Measurements from ENCODE around the gene LPCAT1. TPM values are rescaled to one million over a fixed set of nuclear protein-coding genes. Genes with fewer than 3 reads are reported as not detected.

Gene LPCAT1
- total and polyA plus RNA-seq, 2 of the 13 experiments (the other 11 are each of a cell fraction or from before 2014, with no cell fraction given) = 29.8 to 90.6 TPM

DNA sequence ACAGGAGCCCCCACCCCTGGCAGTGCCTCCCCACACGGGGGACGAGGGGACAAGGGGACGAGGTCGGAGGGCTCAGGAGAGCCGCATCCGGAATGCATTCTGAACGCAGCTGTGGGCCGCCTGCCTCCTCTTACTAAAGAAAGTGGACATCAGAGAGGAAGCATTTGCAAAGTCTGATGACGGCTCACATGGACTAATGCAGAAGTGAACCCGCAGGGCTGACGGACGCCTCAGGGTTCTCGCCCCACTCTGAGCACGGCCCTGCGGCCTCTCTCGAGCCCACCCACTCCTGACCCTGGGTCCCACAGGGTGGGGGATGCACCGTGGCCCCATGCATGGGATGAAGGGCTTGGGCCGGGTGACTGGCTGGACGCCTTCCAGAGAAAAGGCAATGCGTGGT, 5.9 kb downstream of the LPCAT1 start:
- peaks cover 59% of the 10 kb centered on the region for H4K20me1 ChIP-seq (ENCODE audit: insufficient read depth, low read length)
- ChIA-PET POLR2A (no interaction called here), CTCF (ENCODE audit: low intra/inter-chr PET ratio, low total read pairs) (no interaction called here)
- peaks cover 78% of the 10 kb centered on the region for H3K4me1 ChIP-seq (ENCODE audit: insufficient read depth, low read length)
- no peak overlapping the region for H3K27ac ChIP-seq (ENCODE audit: extremely low read length, insufficient read depth, low read length)
- no peak for TF ChIP-seq ZBTB8A (CRISPR knock-in tag; IDR thresholded peaks at IDR 0.05; ENCODE audit: borderline replicate concordance, low read depth)
- peak; percentile 43; the same call in 1 of the 2 replicates for TF ChIP-seq RBFOX2 (IDR thresholded peaks at IDR 0.05; ENCODE audit: low read depth, low read length)
- no peak overlapping the region for H2AFZ ChIP-seq (ENCODE audit: low read length)
- H3K79me2 ChIP-seq (ENCODE audit: insufficient read depth, low read length) = peaks cover 89% of the 10 kb centered on the region
- H3K9ac ChIP-seq (ENCODE audit: insufficient read depth, low read depth, low read length) = no peak overlapping the region
- no peaks in the 10 kb centered on the region for H3K27me3 ChIP-seq (ENCODE audit: control insufficient read depth in 1 of 2, insufficient read depth in 2 of 2, low read length in 2 of 2)
- intact Hi-C loops (cut with micrococcal nuclease; ENCODE audit: unreplicated experiment) = no loop called here
- in situ Hi-C loops (cut with HindIII; ENCODE audit: extremely low pct_ligation_motif_present, low pct_unique_long_range_greater_than_20kb) = loop anchor here (25.0 kb wide), 1 partner anchor 119 kb away; no protein-coding TSS in a partner anchor
- 96% methylated on average over 20 of the region's 20 CpGs for WGBS (ENCODE audit: low lambda C conversion rate)
- peaks cover 22 to 61% of the 10 kb centered on the region in 2 experiments for H3K36me3 ChIP-seq (replicated peaks in 1 of 2; ENCODE audit: control insufficient read depth in 1 of 2, insufficient read depth in 2 of 2, low read length in 2 of 2)
- H3K9me3 ChIP-seq (ENCODE audit: low read length) = no peaks in the 10 kb centered on the region
- no peak overlapping the region for H3K4me3 ChIP-seq (replicated peaks in 1 of 3; ENCODE audit: insufficient read depth in 1 of 3, low read depth in 2 of 3, low read length in 3 of 3)
- DNase-seq (ENCODE audit: low spot score) = no peak
- no peak overlapping the region; the same call in 1 of the 2 replicates for H3K4me2 ChIP-seq (ENCODE audit: low read depth, low read length)
- no peak for ATAC-seq
- no peak for FAIRE-seq
- BruUV-seq (replicated peaks) = no TSS peak

DNA sequence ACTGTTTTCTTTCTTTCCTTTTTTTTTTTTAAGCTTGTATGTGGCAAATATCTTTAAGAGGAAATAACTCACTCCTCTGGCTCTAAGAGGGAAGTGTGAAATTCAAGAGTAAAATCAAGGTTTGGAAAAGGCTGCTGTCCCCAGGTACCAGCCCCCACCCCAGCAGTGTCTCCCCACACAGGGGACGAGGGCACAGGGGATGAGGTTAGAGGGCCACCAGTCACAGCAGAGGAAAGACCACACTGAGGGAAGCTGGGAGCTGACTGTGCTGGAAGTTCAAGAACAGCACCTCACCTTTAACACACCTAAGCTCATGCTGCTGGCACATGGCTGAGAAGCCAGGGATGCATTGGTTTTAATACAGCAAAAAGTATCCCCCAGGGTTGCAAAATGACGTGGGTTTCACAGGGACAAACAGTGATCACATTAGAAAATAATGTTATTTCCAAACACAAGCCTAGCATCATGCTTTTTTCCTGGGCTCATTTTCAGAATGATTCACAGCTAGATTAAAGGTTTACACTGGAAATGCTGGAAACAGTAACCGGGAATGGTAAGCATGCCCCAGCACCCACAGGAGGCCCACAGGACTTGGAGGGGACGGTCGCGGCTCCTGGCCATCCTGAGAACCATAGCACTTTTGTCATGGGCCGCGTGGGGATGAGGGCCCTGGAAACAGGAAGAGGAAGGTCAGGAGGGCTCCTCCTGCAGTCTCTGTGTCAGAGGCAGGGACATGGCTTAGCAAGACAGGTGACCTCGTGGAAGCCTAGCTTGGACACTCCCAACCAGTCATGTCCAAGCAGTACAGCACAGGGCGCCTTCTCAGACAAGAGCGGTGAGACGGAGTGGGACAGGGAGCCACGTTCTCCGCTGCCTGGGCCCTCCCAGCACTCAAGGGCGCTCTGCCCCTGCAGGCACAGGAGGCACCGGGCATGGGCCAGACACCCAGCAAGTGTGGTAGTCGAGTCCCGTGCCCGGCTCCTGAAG, 6.9 kb downstream of the LPCAT1 start:
- DNase-seq (ENCODE audit: low spot score) = peak; percentile 16
- H3K27me3 ChIP-seq (ENCODE audit: control insufficient read depth in 1 of 2, insufficient read depth in 2 of 2, low read length in 2 of 2) = no peaks in the 10 kb centered on the region
- FAIRE-seq = no peak
- H4K20me1 ChIP-seq (ENCODE audit: insufficient read depth, low read length) = peaks cover 64% of the 10 kb centered on the region
- H2AFZ ChIP-seq (ENCODE audit: low read length) = no peak overlapping the region
- no peaks in the 10 kb centered on the region for H3K9me3 ChIP-seq (ENCODE audit: low read length)
- peaks cover 28 to 70% of the 10 kb centered on the region in 2 experiments for H3K36me3 ChIP-seq (replicated peaks in 1 of 2; ENCODE audit: control insufficient read depth in 1 of 2, insufficient read depth in 2 of 2, low read length in 2 of 2)
- H3K4me1 ChIP-seq (ENCODE audit: insufficient read depth, low read length) = peaks cover 82% of the 10 kb centered on the region
- peaks cover 88% of the 10 kb centered on the region for H3K79me2 ChIP-seq (ENCODE audit: insufficient read depth, low read length)
- no peak overlapping the region for H3K9ac ChIP-seq (ENCODE audit: insufficient read depth, low read depth, low read length)
- H3K4me2 ChIP-seq (ENCODE audit: low read depth, low read length) = no peak overlapping the region
- no peak for ATAC-seq
- intact Hi-C loops (cut with micrococcal nuclease; ENCODE audit: unreplicated experiment) = no loop called here
- peak overlapping the region; percentile 36 for H3K27ac ChIP-seq (ENCODE audit: extremely low read length, insufficient read depth, low read length)
- WGBS (ENCODE audit: low lambda C conversion rate) = 91% methylated on average over 19 of the region's 19 CpGs
- ChIA-PET CTCF (ENCODE audit: low intra/inter-chr PET ratio, low total read pairs) (no interaction called here), POLR2A (no interaction called here)
- BruUV-seq (replicated peaks) = no TSS peak
- H3K4me3 ChIP-seq (replicated peaks in 1 of 3; ENCODE audit: insufficient read depth in 1 of 3, low read depth in 2 of 3, low read length in 3 of 3) = no peak overlapping the region
- in situ Hi-C loops (cut with HindIII; ENCODE audit: extremely low pct_ligation_motif_present, low pct_unique_long_range_greater_than_20kb) = loop anchor here (25.0 kb wide), 1 partner anchor 120 kb away; no protein-coding TSS in a partner anchor
- TF ChIP-seq, protein P1, sequence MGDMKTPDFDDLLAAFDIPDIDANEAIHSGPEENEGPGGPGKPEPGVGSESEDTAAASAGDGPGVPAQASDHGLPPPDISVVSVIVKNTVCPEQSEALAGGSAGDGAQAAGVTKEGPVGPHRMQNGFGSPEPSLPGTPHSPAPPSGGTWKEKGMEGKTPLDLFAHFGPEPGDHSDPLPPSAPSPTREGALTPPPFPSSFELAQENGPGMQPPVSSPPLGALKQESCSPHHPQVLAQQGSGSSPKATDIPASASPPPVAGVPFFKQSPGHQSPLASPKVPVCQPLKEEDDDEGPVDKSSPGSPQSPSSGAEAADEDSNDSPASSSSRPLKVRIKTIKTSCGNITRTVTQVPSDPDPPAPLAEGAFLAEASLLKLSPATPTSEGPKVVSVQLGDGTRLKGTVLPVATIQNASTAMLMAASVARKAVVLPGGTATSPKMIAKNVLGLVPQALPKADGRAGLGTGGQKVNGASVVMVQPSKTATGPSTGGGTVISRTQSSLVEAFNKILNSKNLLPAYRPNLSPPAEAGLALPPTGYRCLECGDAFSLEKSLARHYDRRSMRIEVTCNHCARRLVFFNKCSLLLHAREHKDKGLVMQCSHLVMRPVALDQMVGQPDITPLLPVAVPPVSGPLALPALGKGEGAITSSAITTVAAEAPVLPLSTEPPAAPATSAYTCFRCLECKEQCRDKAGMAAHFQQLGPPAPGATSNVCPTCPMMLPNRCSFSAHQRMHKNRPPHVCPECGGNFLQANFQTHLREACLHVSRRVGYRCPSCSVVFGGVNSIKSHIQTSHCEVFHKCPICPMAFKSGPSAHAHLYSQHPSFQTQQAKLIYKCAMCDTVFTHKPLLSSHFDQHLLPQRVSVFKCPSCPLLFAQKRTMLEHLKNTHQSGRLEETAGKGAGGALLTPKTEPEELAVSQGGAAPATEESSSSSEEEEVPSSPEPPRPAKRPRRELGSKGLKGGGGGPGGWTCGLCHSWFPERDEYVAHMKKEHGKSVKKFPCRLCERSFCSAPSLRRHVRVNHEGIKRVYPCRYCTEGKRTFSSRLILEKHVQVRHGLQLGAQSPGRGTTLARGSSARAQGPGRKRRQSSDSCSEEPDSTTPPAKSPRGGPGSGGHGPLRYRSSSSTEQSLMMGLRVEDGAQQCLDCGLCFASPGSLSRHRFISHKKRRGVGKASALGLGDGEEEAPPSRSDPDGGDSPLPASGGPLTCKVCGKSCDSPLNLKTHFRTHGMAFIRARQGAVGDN (CRISPR knock-in tag; IDR thresholded peaks at IDR 0.05) = peak; percentile 55
- no peak for TF ChIP-seq ZNF329 (CRISPR knock-in tag; IDR thresholded peaks at IDR 0.05; ENCODE audit: low read depth)
- no peak for TF ChIP-seq ZNF33B (CRISPR knock-in tag; IDR thresholded peaks at IDR 0.05)
- TF ChIP-seq KDM5B (CRISPR knock-in tag; IDR thresholded peaks at IDR 0.05; ENCODE audit: borderline replicate concordance) = no peak
- TF ChIP-seq MBD4 (IDR thresholded peaks at IDR 0.05; ENCODE audit: borderline replicate concordance, low read length) = no peak
- no peak for TF ChIP-seq CCDC6 (CRISPR knock-in tag; IDR thresholded peaks at IDR 0.05)
- TF ChIP-seq SAP130 (CRISPR knock-in tag; IDR thresholded peaks at IDR 0.05; ENCODE audit: low read depth) = peak; percentile 16; the same call in 1 of the 2 replicates

All from HepG2 (cell line).